ENCODE measurements around the gene AK3.
"Not testable (repeated sequence)": the region's sequence is repeated elsewhere in the genome, so short reads cannot be mapped to it uniquely, and the experiment has no call there.

AK3 gene

DNA sequence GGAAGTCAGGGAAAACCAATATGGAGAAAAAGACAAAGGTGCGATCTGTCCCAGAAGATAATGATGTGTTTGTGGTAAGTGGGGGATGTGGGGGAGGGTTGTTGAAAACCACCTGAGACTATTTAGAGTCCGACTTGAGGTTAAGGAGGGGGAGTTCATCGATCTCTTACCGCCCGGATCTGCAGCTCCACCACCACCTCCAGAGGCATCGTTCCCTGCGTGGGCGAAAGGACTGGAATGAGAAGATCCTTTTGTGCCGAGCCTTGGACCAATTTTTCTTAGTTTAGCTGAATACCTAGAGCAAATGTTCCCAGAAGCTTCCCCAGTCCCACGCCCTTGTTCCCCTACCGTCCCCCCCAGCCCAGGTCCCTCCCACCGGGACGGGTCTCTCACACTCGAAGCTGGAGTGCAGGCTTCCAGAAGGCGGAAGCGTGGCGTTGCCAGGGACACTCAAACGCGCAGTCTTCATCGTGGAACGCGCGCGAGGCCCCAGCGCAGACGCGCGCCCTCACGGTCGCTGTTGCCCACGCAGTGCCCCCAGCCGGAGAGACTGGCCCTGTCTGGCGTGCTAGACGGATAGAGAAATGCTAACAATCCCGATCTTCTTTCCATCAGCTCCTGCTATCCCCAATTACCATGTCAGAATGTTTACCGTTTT lies 74.8 kb downstream of the AK3 start, which contains the start of gene SPATA6L:
Gene SPATA6L (minus strand): TSS at position 439 of the 658 bp plus-strand sequence. CDS start 230 bp downstream, at position 209.
- DNase-seq (ENCODE audit: low read depth) = peak; percentile 35

- DNase-seq (ENCODE audit: low read depth) = peak; percentile 45
Observed at GRCh38 chr9:4665357-4665756, 75.6 kb downstream of the AK3 start.

GRCh38 chr9:4663956-4664355 lies 77.0 kb downstream of the AK3 start:
- no peak for DNase-seq (ENCODE audit: low read depth)

DNA sequence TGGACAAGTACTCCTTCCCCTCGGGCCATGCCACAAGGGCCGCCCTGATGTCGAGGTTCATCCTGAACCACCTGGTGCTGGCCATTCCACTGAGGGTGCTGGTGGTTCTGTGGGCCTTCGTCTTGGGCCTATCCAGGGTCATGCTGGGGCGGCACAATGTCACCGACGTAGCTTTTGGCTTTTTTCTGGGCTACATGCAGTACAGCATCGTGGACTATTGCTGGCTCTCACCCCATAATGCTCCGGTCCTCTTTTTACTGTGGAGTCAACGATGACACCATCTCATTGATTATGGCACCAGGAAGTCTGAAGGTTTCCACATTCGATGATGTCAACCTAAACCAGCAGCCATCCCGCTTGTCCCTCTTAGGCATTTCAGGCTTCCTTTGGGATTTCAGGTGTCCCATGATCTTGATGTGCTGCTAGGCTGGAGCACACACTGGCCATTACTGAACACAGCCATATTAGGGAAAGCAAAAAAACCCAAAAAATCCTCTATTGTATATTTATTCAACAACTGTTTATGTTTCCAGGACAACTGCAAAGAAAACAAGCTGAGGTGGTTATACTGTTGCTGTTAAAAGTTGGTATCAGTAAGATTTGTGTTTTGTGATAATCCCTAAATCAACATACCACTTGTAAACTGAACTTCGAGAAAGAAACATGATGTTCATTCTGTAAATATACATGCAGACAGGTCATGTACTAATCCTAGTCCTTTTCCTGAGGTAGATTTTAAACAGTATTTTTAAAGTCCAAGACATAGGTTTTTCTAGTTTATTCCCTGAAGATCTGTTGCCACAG lies 77.8 kb downstream of the AK3 start:
- DNase-seq (ENCODE audit: low read depth) = no peak

DNA sequence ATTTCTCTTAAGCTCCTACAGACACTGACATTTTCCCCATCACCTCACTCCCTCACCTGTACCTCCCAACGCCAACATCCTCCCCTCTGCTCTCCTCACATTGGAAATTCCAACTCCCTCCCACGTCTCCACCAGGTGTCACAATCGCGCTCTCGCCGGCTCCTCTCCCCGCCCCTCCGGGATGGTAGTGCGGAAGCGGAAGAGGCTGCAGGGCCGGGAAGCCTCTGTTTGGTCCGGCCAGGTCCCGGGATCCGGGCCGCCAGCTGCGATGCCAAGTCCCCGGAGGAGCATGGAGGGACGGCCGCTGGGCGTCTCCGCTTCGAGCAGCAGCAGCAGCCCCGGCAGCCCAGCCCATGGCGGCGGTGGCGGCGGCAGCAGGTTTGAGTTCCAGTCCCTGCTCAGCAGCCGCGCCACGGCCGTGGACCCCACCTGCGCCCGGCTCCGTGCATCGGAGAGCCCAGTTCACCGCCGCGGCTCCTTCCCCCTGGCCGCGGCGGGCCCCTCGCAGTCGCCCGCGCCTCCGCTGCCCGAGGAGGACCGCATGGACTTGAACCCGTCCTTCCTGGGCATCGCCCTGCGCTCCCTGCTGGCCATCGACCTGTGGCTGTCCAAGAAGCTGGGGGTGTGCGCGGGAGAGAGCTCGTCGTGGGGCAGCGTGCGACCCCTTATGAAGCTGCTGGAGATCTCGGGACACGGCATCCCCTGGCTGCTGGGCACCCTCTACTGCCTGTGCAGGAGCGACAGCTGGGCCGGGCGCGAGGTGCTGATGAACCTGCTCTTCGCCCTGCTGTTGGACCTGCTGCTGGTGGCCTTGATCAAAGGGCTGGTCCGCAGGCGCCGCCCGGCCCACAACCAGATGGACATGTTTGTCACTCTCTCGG lies 78.7 kb downstream of the AK3 start, which contains the start of gene PLPP6:
Gene PLPP6 (plus strand): TSS at position 187 of the 881 bp plus-strand sequence. CDS start 82 bp downstream, at position 269.
- peak; percentile 76 for DNase-seq (ENCODE audit: low read depth)

DNA sequence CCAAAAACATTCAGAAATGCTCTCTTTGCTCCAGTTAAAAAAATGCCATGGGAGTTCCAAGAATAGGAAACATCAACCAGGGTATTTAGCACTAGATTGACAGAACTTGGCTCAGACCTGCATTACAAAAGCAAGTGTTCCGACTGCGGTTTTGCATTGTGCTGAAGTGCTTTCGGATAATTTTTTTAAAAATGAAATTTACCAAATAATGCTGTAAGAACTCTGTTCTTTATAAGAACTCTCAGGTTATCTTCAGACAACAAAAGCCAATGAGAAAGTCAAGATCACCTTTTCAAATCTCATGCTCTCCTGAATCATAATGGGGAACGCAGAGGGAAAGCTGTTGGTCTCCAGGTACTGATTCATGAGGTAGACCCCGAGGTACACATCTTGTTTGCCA lies 79.4 kb downstream of the AK3 start:
- peak; percentile 37 for DNase-seq (ENCODE audit: low read depth)

- DNase-seq (ENCODE audit: low read depth) = no peak
Observed at GRCh38 chr9:4661165-4661564, 79.8 kb downstream of the AK3 start.

DNA sequence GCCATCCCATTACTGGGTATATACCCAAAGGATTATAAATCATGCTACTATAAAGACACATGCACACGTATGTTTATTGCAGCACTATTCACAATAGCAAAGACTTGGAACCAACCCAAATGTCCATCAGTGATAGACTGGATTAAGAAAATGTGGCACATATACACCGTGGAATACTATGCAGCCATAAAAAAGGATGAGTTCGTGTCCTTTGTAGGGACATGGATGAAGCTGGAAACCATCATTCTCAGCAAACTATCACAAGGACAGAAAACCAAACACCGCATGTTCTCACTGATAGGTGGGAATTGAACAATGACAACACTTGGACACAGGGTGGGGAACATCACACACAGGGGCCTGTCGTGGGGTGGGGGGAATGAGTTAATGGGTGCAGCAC lies 80.3 kb downstream of the AK3 start:
- DNase-seq (ENCODE audit: low read depth) = not testable (repeated sequence)
